ENCODE measurements around the gene PITPNM3.

DNA sequence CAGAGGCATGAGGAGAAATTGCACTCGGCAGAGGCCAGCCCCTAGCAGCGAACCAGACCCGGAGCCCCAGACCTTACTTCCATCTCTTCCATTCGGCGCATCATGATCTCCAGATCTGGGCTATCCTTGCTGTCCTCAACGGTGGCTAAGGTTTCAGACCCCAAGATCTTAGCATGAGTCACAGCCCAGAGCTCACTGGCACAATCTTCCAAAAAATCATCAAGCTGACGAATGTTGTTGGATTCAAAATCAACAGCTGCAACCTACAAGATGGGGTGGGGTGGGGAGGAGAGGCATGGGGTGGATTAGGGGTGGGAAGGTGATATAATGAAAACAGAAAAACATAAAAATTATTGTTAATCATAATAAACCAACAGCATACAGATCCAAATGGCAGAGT is 39.7 kb upstream of the PITPNM3 start:
- TF ChIP-seq POLR2A (IDR thresholded peaks at IDR 0.05; ENCODE audit: low read length): no peak
- no peak for TF ChIP-seq GATA1 (IDR thresholded peaks at IDR 0.05; ENCODE audit: low read depth, low read length)
